Left lobe of liver (tissue), 2 donors: ENCODE results near the gene ATP12A. TPM values are rescaled to one million over a fixed set of nuclear protein-coding genes. Genes with fewer than 3 reads are reported as not detected.

Experiments used
- ATAC-seq: fragments of 200-7000 bp; cut with Tn5 transposase; one replicate; pipeline ENCODE4 v1.9.1; 2020; ENCODE audit warnings: mild to moderate bottlenecking, moderate library complexity
- DNase-seq: peaks from one replicate; pipeline ENCODE4 v3.0.0-alpha.2; 2020; ENCODE audit warnings: low spot score
- total RNA-seq: library from RNA; stranded (reverse); gene quantifications from one replicate; pipeline ENCODE4 v1.2.1, GENCODE V29; 2021
- donor health status: DM: no; HTN: no; CAD: no; lungs with moderate emphysema.
- donor health status: DM: no; HTN: yes; CAD: no.

ATP12A gene
- total RNA-seq, 1 donor from 2014 or later = not detected

- ATAC-seq (no peak), DNase-seq (no peak)
Observed at GRCh38 chr13:24684600-24684998, 4.4 kb downstream of the ATP12A start.

GRCh38 chr13:24685314-24685713 is 5.1 kb downstream of the ATP12A start:
- DNase-seq (no peak), ATAC-seq (no peak)

GRCh38 chr13:24687611-24688010 is 7.4 kb downstream of the ATP12A start:
- no peak for ATAC-seq
- no peak for DNase-seq

GRCh38 chr13:24688111-24688510 is 7.9 kb downstream of the ATP12A start:
- ATAC-seq (no peak), DNase-seq (no peak)

- ATAC-seq = peak; percentile 47
- DNase-seq = no peak
Observed at GRCh38 chr13:24688950-24689349, 8.7 kb downstream of the ATP12A start.

- no peak for ATAC-seq
- DNase-seq = no peak
Observed at GRCh38 chr13:24691381-24691780, 11.2 kb downstream of the ATP12A start.

- DNase-seq = no peak
- ATAC-seq = no peak
Observed at GRCh38 chr13:24692561-24692960, 12.4 kb downstream of the ATP12A start.

GRCh38 chr13:24693862-24694471 is 13.8 kb downstream of the ATP12A start:
- no peak for DNase-seq
- ATAC-seq = peak; percentile 92

GRCh38 chr13:24694907-24695306 is 14.7 kb downstream of the ATP12A start:
- no peak for DNase-seq
- no peak for ATAC-seq

- no peak for ATAC-seq
- no peak for DNase-seq
Observed at GRCh38 chr13:24698686-24699085, 18.5 kb downstream of the ATP12A start.

GRCh38 chr13:24699541-24699940 is 19.3 kb downstream of the ATP12A start:
- DNase-seq (no peak), ATAC-seq (no peak)

- ATAC-seq (no peak), DNase-seq (no peak)
Observed at GRCh38 chr13:24700539-24700938, 20.3 kb downstream of the ATP12A start.

- DNase-seq (no peak), ATAC-seq (no peak)
Observed at GRCh38 chr13:24706886-24707585, 26.8 kb downstream of the ATP12A start.

- DNase-seq (no peak), ATAC-seq (no peak)
Observed at GRCh38 chr13:24709186-24709913, 29.1 kb downstream of the ATP12A start.

GRCh38 chr13:24713022-24713421 is 32.8 kb downstream of the ATP12A start:
- no peak for DNase-seq
- ATAC-seq = no peak

GRCh38 chr13:24716011-24716410 is 35.8 kb downstream of the ATP12A start:
- DNase-seq = no peak
- ATAC-seq = no peak

GRCh38 chr13:24716446-24716845 is 36.2 kb downstream of the ATP12A start:
- ATAC-seq = no peak
- no peak for DNase-seq

GRCh38 chr13:24717217-24717616 is 37.0 kb downstream of the ATP12A start:
- no peak for DNase-seq
- ATAC-seq = no peak

- no peak for ATAC-seq
Observed at GRCh38 chr13:24718192-24718965, 38.2 kb downstream of the ATP12A start.

GRCh38 chr13:24719139-24719538 is 38.9 kb downstream of the ATP12A start:
- no peak for DNase-seq

More at GRCh38 chr13:24718192-24718965, 38.2 kb downstream of the ATP12A start:
- DNase-seq = no peak

GRCh38 chr13:24723206-24723605 is 43.0 kb downstream of the ATP12A start:
- ATAC-seq (no peak), DNase-seq (no peak)

More at GRCh38 chr13:24719139-24719538, 38.9 kb downstream of the ATP12A start:
- ATAC-seq = no peak
